Activated CD8-positive, alpha-beta memory T cell treated with anti-CD3 and anti-CD28 coated beads for 36 hours (primary cell): ENCODE data around the gene SYNM. TPM values are rescaled to one million over a fixed set of nuclear protein-coding genes. Genes with fewer than 3 reads are reported as not detected.
"Not testable (repeated sequence)": the region's sequence is repeated elsewhere in the genome, so short reads cannot be mapped to it uniquely, and the experiment has no call there.

Experiments used
- CTCF ChIA-PET: fragments of 350-600 bp; sonication (Branson Sonifier 250); formaldehyde crosslinking; loops from one replicate; lab custom pipeline; 2021; ENCODE audit warnings: antibody characterized with exemption; lab: Charles Lee
- POLR2A ChIA-PET: fragments of 350-600 bp; sonication (Branson Sonifier 250); formaldehyde crosslinking; loops from one replicate; lab custom pipeline; 2021; ENCODE audit warnings: antibody characterized with exemption; lab: Charles Lee
- total RNA-seq, 2 experiments: library from RNA; stranded (reverse); gene quantifications; one replicate each; pipeline ENCODE4 v1.2.3, GENCODE V29; 2021

The SYNM gene
- total RNA-seq, 2 experiments from 2014 or later = 1.0 to 1.2 TPM

- POLR2A ChIA-PET = no interaction called here
These were observed 2.3 kb upstream of the SYNM start for GRCh38 chr15:99102332-99103235.

GRCh38 chr15:99103279-99103678 lies 1.6 kb upstream of the SYNM start:
- ChIA-PET POLR2A (no interaction called here), CTCF (interaction anchor here (0.5 kb wide), 1 partner anchor 112 kb away, joined by 3 read pairs; no protein-coding TSS in a partner anchor)

More at GRCh38 chr15:99102332-99103235, 2.3 kb upstream of the SYNM start:
- CTCF ChIA-PET = no interaction called here

DNA sequence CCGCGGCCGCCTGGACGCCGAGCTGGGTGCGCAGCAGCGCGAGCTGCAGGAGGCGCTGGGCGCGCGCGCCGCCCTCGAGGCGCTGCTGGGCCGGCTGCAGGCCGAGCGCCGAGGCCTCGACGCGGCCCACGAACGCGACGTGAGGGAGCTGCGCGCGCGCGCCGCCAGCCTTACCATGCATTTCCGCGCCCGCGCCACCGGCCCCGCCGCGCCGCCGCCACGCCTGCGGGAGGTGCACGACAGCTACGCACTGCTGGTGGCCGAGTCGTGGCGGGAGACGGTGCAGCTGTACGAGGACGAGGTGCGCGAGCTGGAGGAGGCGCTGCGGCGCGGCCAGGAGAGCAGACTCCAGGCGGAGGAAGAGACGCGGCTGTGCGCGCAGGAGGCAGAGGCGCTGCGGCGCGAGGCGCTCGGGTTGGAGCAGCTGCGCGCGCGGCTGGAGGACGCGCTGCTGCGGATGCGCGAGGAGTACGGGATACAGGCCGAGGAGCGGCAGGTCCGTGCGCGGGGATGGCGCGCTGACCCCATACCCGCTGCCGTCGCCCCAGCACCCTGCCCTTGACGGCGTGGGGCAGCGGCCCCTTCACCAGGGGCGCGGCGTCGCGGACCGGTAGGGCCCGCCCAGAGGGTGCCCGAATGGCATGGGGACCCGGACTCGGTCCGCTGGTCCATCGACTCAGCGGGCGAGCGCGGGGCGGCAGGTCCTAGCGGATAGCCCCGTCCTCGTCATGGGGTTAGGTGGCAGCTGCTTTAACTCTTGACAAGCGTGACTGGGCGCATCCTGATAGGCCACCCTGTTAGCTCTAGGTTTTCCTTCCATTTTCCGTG lies 848 bp downstream of the SYNM start:
- POLR2A ChIA-PET = no interaction called here
- CTCF ChIA-PET = interaction anchor here (1.0 to 1.1 kb wide), 2 partner anchors 29 to 107 kb away, joined by 3 to 5 read pairs; no protein-coding TSS in a partner anchor

- ChIA-PET POLR2A (no interaction called here), CTCF (no interaction called here)
These were observed 1.7 kb downstream of the SYNM start for GRCh38 chr15:99106417-99107220.

- ChIA-PET POLR2A (no interaction called here), CTCF (no interaction called here)
These were observed 4.1 kb downstream of the SYNM start for GRCh38 chr15:99108993-99109392.

DNA sequence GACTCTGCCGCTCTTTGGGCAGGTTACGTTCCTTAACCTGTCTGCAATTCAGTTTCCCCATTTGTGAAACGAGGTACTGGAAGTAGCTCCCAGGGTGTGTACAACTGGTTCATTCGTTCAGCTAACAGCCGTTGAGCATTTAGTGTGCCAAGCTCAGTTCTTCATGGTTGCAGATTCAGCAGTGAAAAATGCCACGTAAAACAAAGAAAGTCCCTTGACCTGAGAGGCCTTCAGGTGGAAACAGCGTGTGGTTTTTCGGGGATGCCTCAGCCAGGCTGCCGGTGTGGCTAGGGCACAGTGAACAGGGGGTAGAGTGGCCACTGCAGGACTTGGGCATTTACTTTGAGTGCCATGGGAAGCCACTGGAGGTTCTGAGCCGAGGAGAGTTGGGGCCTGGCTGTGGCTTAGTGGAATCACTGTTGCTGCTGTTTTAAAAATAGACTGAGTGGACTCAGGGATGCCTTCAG lies 4.7 kb downstream of the SYNM start:
- ChIA-PET CTCF (no interaction called here), POLR2A (no interaction called here)

- ChIA-PET CTCF (no interaction called here), POLR2A (no interaction called here)
These were observed 5.2 kb downstream of the SYNM start for GRCh38 chr15:99110093-99110492.

- ChIA-PET POLR2A (no interaction called here), CTCF (no interaction called here)
These were observed 5.9 kb downstream of the SYNM start for GRCh38 chr15:99110581-99111320.

GRCh38 chr15:99111641-99112040 lies 6.8 kb downstream of the SYNM start:
- CTCF ChIA-PET, POLR2A ChIA-PET: not testable (repeated sequence)

GRCh38 chr15:99113547-99114271 lies 8.8 kb downstream of the SYNM start:
- ChIA-PET POLR2A (no interaction called here), CTCF (no interaction called here)

GRCh38 chr15:99114511-99115299 lies 9.8 kb downstream of the SYNM start:
- ChIA-PET CTCF (no interaction called here), POLR2A (no interaction called here)

DNA sequence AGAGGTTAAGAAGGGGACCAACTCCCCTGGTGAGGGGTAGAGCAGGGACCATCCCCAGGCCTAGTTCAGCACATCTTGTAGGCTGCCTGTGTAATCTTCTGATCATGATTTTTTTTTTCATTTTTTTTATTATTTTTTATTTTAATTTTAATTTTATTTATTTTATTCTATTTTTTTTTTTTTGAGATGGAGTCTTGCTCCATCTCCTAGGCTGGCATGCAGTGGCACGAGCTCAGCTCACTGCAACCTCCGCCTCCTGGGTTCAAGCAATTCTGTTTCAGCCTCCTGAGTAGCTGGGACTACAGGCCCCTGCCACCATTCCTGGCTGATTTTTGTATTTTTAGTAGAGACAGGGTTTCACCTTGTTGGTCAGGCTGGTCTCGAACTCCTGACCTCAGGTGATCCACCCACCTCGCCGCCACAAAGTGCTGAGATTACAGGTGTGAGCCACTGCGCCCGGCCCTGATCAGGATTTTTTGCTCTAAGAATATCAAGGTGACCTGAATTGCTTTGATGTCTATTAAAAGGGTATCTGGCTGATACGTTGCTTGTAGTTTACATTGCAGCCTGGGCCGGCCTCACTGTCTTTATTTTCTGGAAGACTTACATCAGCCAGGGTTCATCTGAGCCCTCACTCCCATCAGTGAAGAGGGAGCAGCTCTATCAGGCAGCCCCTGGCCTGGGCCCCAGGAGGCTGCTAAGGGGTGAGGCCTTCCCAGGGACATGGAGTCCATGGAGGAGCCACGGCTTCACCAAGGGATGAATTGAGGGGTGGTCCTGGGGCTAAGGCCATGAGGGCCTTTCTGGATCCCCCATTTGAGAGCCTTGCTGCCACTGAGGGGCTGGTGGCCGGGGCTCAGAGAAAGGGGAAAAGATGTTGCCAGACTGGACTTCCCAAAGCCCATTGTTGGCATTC lies 10.7 kb downstream of the SYNM start:
- CTCF ChIA-PET = no interaction called here
- POLR2A ChIA-PET = no interaction called here

GRCh38 chr15:99117111-99117510 lies 12.2 kb downstream of the SYNM start:
- POLR2A ChIA-PET = no interaction called here
- CTCF ChIA-PET = no interaction called here

DNA sequence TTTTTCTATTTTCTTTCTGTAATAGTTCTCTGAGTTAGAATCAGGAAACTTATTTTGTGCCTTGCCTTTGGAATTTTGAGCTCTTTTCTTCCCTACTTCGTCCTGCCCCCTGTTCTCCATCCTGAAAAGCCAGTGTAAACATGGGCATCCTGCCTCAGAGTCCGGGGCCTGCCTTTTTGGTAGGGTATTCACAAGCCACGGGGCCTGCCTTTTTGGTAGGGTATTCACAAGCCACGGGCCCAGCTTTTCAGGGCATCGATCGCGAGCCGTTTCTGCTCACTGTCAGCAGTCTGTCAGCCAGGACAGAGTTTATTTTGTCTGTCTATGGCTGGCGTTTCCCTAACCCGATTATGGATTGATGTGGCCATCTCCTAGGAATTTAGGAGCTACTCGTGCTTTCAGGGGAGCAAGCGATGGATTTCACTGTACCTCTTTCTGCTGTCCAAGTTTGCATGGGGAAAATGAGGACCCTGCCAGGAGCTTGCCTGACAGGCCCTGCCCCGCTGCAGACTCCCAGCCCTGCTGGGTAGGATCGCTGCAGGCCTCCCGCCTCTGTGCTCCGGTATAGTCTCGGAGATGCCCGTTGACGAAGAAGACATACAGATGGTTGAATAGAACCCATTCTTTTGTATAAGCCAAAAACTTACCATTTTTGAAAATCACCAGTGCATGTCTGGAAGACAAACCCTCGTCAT lies 12.8 kb downstream of the SYNM start:
- CTCF ChIA-PET = no interaction called here
- POLR2A ChIA-PET = no interaction called here

DNA sequence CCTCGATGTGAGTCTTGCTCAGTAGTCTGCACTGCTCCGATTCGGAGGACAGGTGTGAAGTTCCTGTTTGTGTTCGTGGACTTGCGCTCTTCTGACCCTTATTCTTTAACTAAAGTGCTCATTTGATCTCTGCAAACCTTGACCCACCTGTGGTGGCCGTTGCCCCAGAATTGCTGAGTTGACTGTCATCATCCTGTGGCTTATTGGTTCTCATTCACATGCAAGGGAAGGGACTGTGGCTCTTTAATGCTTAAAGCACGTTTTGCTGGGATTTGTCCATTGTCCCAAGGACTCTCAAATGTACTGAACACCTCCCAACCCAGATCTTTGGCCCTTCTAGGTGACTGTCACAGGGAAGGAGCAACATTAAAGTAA lies 13.4 kb downstream of the SYNM start:
- CTCF ChIA-PET = no interaction called here

More for the DNA sequence above, 13.4 kb downstream of the SYNM start:
- POLR2A ChIA-PET = no interaction called here
